Skeletal muscle tissue (tissue), 4 donors: ENCODE results near the gene TCERG1L. TPM values are rescaled to one million over a fixed set of nuclear protein-coding genes. Genes with fewer than 3 reads are reported as not detected.
"Not testable (repeated sequence)": the region's sequence is repeated elsewhere in the genome, so short reads cannot be mapped to it uniquely, and the experiment has no call there.

Source experiments
- H3K27ac ChIP-seq: one replicate; pipeline ENCODE4 v1.7.0; 2013; ENCODE audit warnings: mild to moderate bottlenecking, low read depth, low read length, inconsistent platforms
- H3K27me3 ChIP-seq, 3 donors: one replicate each; pipeline ENCODE4 v1.7.0; 2013; ENCODE audit warnings: low read length in 3 of 3; ENCODE audit not compliant: control insufficient read depth in 3 of 3, insufficient read depth in 3 of 3
- H3K36me3 ChIP-seq, 3 donors: one replicate each; pipeline ENCODE4 v1.7.0; 2013; ENCODE audit warnings: low read length in 3 of 3; ENCODE audit not compliant: control insufficient read depth in 3 of 3, insufficient read depth in 3 of 3
- H3K4me1 ChIP-seq, 3 donors: one replicate each; pipeline ENCODE4 v1.7.0; 2013; ENCODE audit warnings: low read length in 3 of 3, mild to moderate bottlenecking in 3 of 3; ENCODE audit not compliant: control insufficient read depth in 3 of 3, insufficient read depth in 3 of 3
- H3K4me3 ChIP-seq, 3 donors: one replicate each; pipeline ENCODE4 v1.7.0; 2013; ENCODE audit warnings: low read length in 3 of 3
- H3K9ac ChIP-seq, 3 donors: one replicate each; pipeline ENCODE4 v1.7.0; 2013; ENCODE audit warnings: low read length in 3 of 3, mild to moderate bottlenecking in 3 of 3, moderate library complexity in 2 of 3, low read depth in 1 of 3
- H3K9me3 ChIP-seq, 3 donors: one replicate each; pipeline ENCODE4 v1.7.0; 2013; ENCODE audit warnings: low read length in 3 of 3; ENCODE audit not compliant: control insufficient read depth in 3 of 3
- total RNA-seq: library from RNA; depleted of rRNA; stranded (reverse); fragments of >200 nt; gene quantifications from one replicate; pipeline ENCODE4 v1.2.3, GENCODE V29; 2014
- donor health status: Osteomylitis.

TCERG1L gene
- total RNA-seq, 1 donor from 2014 or later: not detected

GRCh38 chr10:131345691-131346090 is 34.2 kb upstream of the TCERG1L start:
- Histone ChIP-seq H3K4me1 (no peaks in the 10 kb centered on the region), H3K9ac (no peak overlapping the region), H3K4me3 (no peak overlapping the region), H3K9me3 (peaks cover 0 to 2% (median 0%) of the 10 kb centered on the region in 3 donors), H3K27ac (no peak overlapping the region), H3K36me3 (no peaks in the 10 kb centered on the region), H3K27me3 (peaks cover 10 to 28% (median 14%) of the 10 kb centered on the region in 3 donors)

- H3K27ac ChIP-seq: no peak overlapping the region
- no peaks in the 10 kb centered on the region for H3K4me1 ChIP-seq
- H3K9me3 ChIP-seq: peaks cover 0 to 2% (median 0%) of the 10 kb centered on the region in 3 donors
- H3K27me3 ChIP-seq: peaks cover 8 to 20% (median 10%) of the 10 kb centered on the region in 3 donors
- H3K9ac ChIP-seq: no peak overlapping the region
- H3K4me3 ChIP-seq: no peak overlapping the region
- H3K36me3 ChIP-seq: no peaks in the 10 kb centered on the region
These were observed 33.2 kb upstream of the TCERG1L start for GRCh38 chr10:131344747-131345146.

- no peak overlapping the region for H3K9ac ChIP-seq
- no peak overlapping the region for H3K27ac ChIP-seq
- H3K36me3 ChIP-seq: no peaks in the 10 kb centered on the region
- H3K4me1 ChIP-seq: no peaks in the 10 kb centered on the region
- H3K9me3 ChIP-seq: no peaks in the 10 kb centered on the region
- no peak overlapping the region for H3K4me3 ChIP-seq
- H3K27me3 ChIP-seq: peaks cover 0 to 7% (median 6%) of the 10 kb centered on the region in 3 donors
These were observed 26.2 kb upstream of the TCERG1L start for GRCh38 chr10:131337741-131338140.

- H3K9ac ChIP-seq: no peak overlapping the region
- H3K4me1 ChIP-seq: no peaks in the 10 kb centered on the region
- no peaks in the 10 kb centered on the region for H3K36me3 ChIP-seq
- H3K27me3 ChIP-seq: peaks cover 0 to 5% (median 2%) of the 10 kb centered on the region in 3 donors
- H3K9me3 ChIP-seq: no peaks in the 10 kb centered on the region
- H3K4me3 ChIP-seq: no peak overlapping the region
- no peak overlapping the region for H3K27ac ChIP-seq
These were observed 21.3 kb upstream of the TCERG1L start for GRCh38 chr10:131332821-131333220.

- H3K4me1 ChIP-seq: no peaks in the 10 kb centered on the region
- peaks cover 0 to 50% (median 25%) of the 10 kb centered on the region in 3 donors for H3K27me3 ChIP-seq
- no peak overlapping the region for H3K4me3 ChIP-seq
- H3K9ac ChIP-seq: no peak overlapping the region
- H3K36me3 ChIP-seq: no peaks in the 10 kb centered on the region
- no peak overlapping the region for H3K27ac ChIP-seq
- H3K9me3 ChIP-seq: no peaks in the 10 kb centered on the region
These were observed 12.4 kb upstream of the TCERG1L start for GRCh38 chr10:131323880-131324279.

GRCh38 chr10:131323025-131323424 is 11.5 kb upstream of the TCERG1L start:
- no peaks in the 10 kb centered on the region for H3K36me3 ChIP-seq

GRCh38 chr10:131322575-131322974 is 11.1 kb upstream of the TCERG1L start:
- not testable (repeated sequence) for H3K4me1 ChIP-seq, H3K36me3 ChIP-seq, H3K9ac ChIP-seq, H3K9me3 ChIP-seq, H3K4me3 ChIP-seq, H3K27ac ChIP-seq
- peaks cover 4 to 61% (median 29%) of the 10 kb centered on the region in 3 donors for H3K27me3 ChIP-seq

More at GRCh38 chr10:131323025-131323424, 11.5 kb upstream of the TCERG1L start:
- H3K4me3 ChIP-seq: no peak overlapping the region
- peaks cover 4 to 58% (median 26%) of the 10 kb centered on the region in 3 donors for H3K27me3 ChIP-seq
- no peaks in the 10 kb centered on the region for H3K4me1 ChIP-seq
- H3K9me3 ChIP-seq: no peaks in the 10 kb centered on the region
- H3K9ac ChIP-seq: no peak overlapping the region
- no peak overlapping the region for H3K27ac ChIP-seq

GRCh38 chr10:131320860-131321604 is 9.5 kb upstream of the TCERG1L start:
- H3K4me1 ChIP-seq: no peaks in the 10 kb centered on the region
- no peaks in the 10 kb centered on the region for H3K9me3 ChIP-seq
- H3K27ac ChIP-seq: no peak overlapping the region
- peaks cover 4 to 71% (median 30%) of the 10 kb centered on the region in 3 donors for H3K27me3 ChIP-seq
- no peak overlapping the region for H3K9ac ChIP-seq
- H3K36me3 ChIP-seq: no peaks in the 10 kb centered on the region
- H3K4me3 ChIP-seq: no peak overlapping the region

- Histone ChIP-seq H3K4me3 (no peak overlapping the region), H3K27ac (no peak overlapping the region), H3K9ac (no peak overlapping the region), H3K9me3 (no peaks in the 10 kb centered on the region), H3K4me1 (no peaks in the 10 kb centered on the region), H3K36me3 (no peaks in the 10 kb centered on the region), H3K27me3 (peaks cover 13 to 73% (median 32%) of the 10 kb centered on the region in 3 donors)
These were observed 7.3 kb upstream of the TCERG1L start for GRCh38 chr10:131318814-131319213.

GRCh38 chr10:131318291-131318690 is 6.8 kb upstream of the TCERG1L start:
- H3K9ac ChIP-seq: no peak overlapping the region
- no peak overlapping the region for H3K4me3 ChIP-seq
- peaks cover 18 to 73% (median 35%) of the 10 kb centered on the region in 3 donors for H3K27me3 ChIP-seq
- H3K27ac ChIP-seq: no peak overlapping the region
- H3K9me3 ChIP-seq: no peaks in the 10 kb centered on the region
- no peaks in the 10 kb centered on the region for H3K4me1 ChIP-seq
- H3K36me3 ChIP-seq: no peaks in the 10 kb centered on the region
